SK-N-MC (cell line): ENCODE data around the gene KLF1.
"Not testable (repeated sequence)": the region's sequence is repeated elsewhere in the genome, so short reads cannot be mapped to it uniquely, and the experiment has no call there.

Experiments
- DNase-seq: peaks from one replicate; pipeline ENCODE4 v3.0.0-alpha.2; 2011; ENCODE audit warnings: low read depth, low spot score
- H3K27ac ChIP-seq: fragments of 200-600 bp; sonication (generic); 2 replicates; pipeline ENCODE4 v1.5.1; 2016; ENCODE audit warnings: mixed run types
- H3K36me3 ChIP-seq: fragments of 200-600 bp; sonication (generic); 2 replicates; pipeline ENCODE4 v1.6.1; 2017; ENCODE audit warnings: antibody characterized with exemption, low read length, mixed read lengths; ENCODE audit not compliant: insufficient read depth
- H3K4me3 ChIP-seq: fragments of 200-600 bp; sonication (generic); 2 replicates; pipeline ENCODE4 v1.5.1; 2016
- H3K9ac ChIP-seq: fragments of 200-600 bp; sonication (generic); 2 replicates; pipeline ENCODE4 v1.8.0; 2017; ENCODE audit warnings: mixed run types, mixed read lengths; ENCODE audit not compliant: insufficient read length
- H3K9me3 ChIP-seq: fragments of 200-600 bp; sonication (generic); 2 replicates; pipeline ENCODE4 v1.6.1; 2017; ENCODE audit warnings: low read depth, mild to moderate bottlenecking, antibody characterized with exemption, low read length, moderate library complexity, mixed read lengths
- EZH2 ChIP-seq: fragments of 200-600 bp; sonication (generic); IDR thresholded peaks from one replicate; pipeline ENCODE4 v1.6.1; 2017; ENCODE audit warnings: antibody characterized with exemption
- FOXP2 ChIP-seq: optimal IDR thresholded peaks from 2 replicates; pipeline ENCODE3; 2011; ENCODE audit warnings: mild to moderate bottlenecking, moderate library complexity; ENCODE audit not compliant: insufficient read depth; ENCODE audit errors: extremely low read length, control extremely low read depth
- POLR2AphosphoS5 ChIP-seq: IDR thresholded peaks from 2 replicates; pipeline ENCODE4 v1.6.1; 2012; ENCODE audit warnings: mild to moderate bottlenecking, low read depth, low read length, borderline replicate concordance

Gene KLF1

DNA sequence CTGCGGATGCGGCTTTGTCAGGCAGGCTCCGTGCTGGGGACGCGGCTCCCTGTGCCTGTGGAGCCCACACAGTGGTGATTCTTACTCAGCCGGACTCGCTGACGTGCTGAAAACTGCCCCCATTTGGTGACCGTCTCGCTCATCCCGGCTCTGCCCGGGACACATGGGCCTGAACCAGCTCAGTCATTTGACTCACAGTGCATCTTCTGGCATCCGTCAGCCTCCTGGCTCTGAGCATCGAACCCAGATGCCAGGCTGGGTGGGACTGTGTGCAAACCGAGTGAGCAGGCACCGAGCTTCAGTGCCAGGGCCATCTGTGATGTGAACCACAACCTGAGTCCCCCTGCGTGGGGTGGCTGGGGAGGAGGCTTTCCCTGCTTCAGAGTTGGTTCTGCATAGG is 9.5 kb upstream of the KLF1 start:
- no peaks in the 10 kb centered on the region for H3K9me3 ChIP-seq
- no peak overlapping the region for H3K27ac ChIP-seq
- H3K9ac ChIP-seq = no peak overlapping the region
- DNase-seq = no peak
- TF ChIP-seq FOXP2 = no peak
- TF ChIP-seq POLR2AphosphoS5 = no peak
- no peak for TF ChIP-seq EZH2
- no peaks in the 10 kb centered on the region for H3K36me3 ChIP-seq
- H3K4me3 ChIP-seq = no peak overlapping the region

DNA sequence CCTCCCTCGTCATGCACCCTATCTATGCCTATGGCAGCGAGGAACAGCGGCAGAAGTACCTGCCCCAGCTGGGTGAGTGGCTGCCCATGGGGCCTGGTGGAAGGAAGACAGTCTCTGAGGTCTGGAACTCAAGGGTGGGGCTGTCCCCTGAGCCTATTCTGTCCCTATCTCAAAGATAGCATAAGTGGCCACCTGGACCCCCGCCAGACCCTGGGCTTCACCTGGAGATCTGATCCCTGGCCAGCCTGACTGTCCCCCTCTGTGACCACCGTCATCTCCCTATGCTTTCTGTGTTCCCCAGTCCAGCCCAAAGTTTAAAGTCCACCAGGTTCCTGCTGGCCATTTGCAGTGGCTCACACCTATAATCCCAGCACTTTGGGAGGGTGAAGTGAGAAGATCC is 6.6 kb upstream of the KLF1 start:
- Histone ChIP-seq H3K27ac (no peak overlapping the region), H3K4me3 (no peak overlapping the region), H3K36me3 (no peaks in the 10 kb centered on the region), H3K9ac (no peak overlapping the region), H3K9me3 (no peaks in the 10 kb centered on the region)
- TF ChIP-seq EZH2 (no peak), FOXP2 (no peak), POLR2AphosphoS5 (no peak)
- DNase-seq = no peak

DNA sequence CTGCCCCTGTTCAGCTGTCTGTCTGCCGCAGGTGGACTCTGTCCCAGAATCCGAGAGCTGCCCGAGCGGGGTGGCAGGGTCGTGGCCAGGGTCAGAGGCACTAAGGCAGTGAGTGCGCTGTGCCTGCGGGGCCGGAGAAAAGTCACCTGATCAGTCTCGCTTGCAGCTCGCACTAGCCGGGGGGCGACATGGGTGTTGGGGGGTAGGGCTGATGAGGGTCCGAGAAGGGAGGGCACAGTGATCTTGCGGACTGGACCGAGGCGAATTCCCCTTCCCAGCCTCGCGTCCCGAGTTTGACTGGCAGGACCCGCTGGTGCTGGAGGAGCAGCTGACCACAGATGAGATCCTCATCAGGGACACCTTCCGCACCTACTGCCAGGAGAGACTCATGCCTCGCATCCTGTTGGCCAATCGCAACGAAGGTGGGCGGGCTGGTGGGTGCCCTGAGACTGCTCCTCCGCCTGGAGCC is 4.6 kb upstream of the KLF1 start:
- Histone ChIP-seq H3K36me3 (no peaks in the 10 kb centered on the region), H3K4me3 (peak overlapping the region; percentile 98), H3K27ac (no peak overlapping the region), H3K9me3 (no peaks in the 10 kb centered on the region), H3K9ac (peak overlapping the region; percentile 83)
- TF ChIP-seq POLR2AphosphoS5 (no peak), FOXP2 (no peak), EZH2 (no peak)
- no peak for DNase-seq

DNA sequence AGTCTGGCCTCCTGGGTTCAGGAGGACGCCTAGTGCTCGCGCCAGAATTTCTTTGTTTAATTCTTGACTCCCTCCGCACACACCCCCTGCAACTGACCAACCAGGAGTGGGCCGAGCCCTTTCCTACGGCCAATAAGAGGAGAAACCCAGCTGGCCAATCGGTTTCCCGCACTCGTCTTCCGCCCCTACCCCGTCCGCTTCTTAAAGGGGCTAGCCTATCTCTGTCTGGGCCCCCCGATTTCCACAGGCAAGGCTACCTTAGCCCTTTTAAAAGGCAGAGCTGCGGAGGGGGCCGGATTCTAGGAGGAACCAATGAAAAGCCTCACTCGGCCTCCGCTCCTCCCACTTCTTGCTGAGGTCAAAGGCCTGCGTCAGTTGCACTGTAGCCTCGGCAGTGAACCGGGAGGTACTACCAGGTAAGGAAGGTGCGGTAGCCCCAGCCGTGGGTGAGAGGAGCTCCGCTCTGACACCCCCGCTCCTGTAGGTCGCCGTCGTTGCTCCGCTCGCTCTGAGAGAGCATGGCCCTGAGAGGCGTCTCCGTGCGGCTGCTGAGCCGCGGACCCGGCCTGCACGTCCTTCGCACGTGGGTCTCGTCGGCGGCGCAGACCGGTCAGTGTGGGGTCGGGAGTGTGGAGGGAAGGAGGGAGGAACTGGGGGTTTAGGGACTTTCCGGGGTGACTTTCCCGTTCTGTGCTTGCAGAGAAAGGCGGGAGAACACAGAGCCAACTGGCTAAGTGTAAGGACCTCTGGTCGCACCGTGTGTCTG is 4.0 kb upstream of the KLF1 start, which contains the start of gene GCDH:
TSS of gene GCDH (plus strand) at position 374 of the 766 bp plus-strand sequence. CDS start at position 519, 145 bp downstream.
- H3K4me3 ChIP-seq = peak within 1 kb of the TSS; percentile 98
- no peaks in the 10 kb centered on the region for H3K36me3 ChIP-seq
- peak; percentile 97 for DNase-seq
- H3K9ac ChIP-seq = peak within 1 kb of the TSS; percentile 83
- H3K27ac ChIP-seq = peak within 1 kb of the TSS; percentile 40; the same call in 1 of the 2 replicates
- TF ChIP-seq FOXP2 (no peak), EZH2 (no peak), POLR2AphosphoS5 (peak; percentile 74)
- no peaks in the 10 kb centered on the region for H3K9me3 ChIP-seq

DNA sequence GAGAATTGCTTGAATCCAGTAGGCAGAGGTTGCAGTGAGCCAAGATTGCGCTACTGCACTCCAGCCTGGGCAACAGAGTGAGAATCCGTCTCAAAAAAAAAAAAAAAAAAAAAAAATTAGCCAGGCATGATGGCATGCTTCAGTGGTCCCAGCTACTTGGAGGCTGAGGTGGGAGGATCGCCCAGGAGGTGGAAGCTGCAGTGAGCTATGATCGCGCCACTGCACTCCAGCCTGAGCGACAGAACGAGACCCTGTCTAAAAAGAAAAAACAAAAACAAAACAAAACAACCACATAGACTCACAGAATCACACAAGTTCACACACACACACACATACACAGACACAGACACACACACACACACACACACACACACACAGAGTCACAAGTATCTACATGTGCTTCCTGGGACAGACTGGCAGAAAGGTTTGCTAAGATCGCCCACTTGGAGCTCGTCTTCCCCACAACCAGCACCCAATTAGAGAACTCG is 3.3 kb upstream of the KLF1 start:
- H3K4me3 ChIP-seq = peak overlapping the region; percentile 98
- not testable (repeated sequence) for H3K9me3 ChIP-seq, DNase-seq, H3K36me3 ChIP-seq
- H3K9ac ChIP-seq = peak overlapping the region; percentile 66
- peak overlapping the region; percentile 40; the same call in 1 of the 2 replicates for H3K27ac ChIP-seq
- 0 out of 2 replicates have a peak, but pooled peaks have one; percentile 4 for TF ChIP-seq POLR2AphosphoS5

DNA sequence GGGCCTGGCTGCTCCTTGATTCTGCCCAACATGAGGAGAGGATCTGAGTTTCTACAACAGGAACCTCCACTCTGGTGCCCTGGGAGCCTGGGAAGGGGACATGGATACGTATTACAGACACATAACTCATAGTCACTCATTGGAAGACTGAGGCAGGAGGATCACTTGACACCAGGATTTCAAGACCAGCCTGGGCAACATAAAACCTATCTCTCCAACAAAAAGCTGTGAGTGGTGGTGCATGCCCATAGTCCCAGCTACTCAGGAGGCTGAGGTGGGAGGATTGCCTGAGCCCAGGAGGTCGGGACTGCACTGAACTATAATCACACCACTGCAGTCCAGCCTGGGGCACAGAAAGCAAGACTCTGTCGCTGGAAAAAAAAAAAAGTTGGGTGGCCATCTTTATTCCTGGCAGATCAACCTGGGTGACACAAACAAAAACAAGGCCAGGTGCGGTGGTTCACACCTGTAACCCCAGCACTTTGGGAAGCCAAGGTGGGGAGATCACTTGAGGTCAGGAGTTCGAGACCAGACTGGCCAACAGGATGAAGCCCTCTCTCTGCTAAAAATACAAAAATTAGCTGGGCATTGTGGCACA is 1.1 kb upstream of the KLF1 start:
- TF ChIP-seq FOXP2 (no peak), EZH2 (no peak), POLR2AphosphoS5 (no peak)
- Histone ChIP-seq H3K27ac (no peak overlapping the region), H3K9ac (no peak overlapping the region), H3K4me3 (no peak overlapping the region), H3K36me3 (no peaks in the 10 kb centered on the region), H3K9me3 (no peaks in the 10 kb centered on the region; the same call in 1 of the 2 replicates)
- DNase-seq = no peak

GRCh38 chr19:12886651-12886968 is 391 bp downstream of the KLF1 start:
- no peak overlapping the region for H3K27ac ChIP-seq
- no peak overlapping the region for H3K9ac ChIP-seq
- TF ChIP-seq EZH2 (no peak), POLR2AphosphoS5 (no peak), FOXP2 (no peak)
- no peaks in the 10 kb centered on the region; the same call in 1 of the 2 replicates for H3K9me3 ChIP-seq
- H3K4me3 ChIP-seq = no peak overlapping the region
- DNase-seq = no peak
- no peaks in the 10 kb centered on the region for H3K36me3 ChIP-seq

DNA sequence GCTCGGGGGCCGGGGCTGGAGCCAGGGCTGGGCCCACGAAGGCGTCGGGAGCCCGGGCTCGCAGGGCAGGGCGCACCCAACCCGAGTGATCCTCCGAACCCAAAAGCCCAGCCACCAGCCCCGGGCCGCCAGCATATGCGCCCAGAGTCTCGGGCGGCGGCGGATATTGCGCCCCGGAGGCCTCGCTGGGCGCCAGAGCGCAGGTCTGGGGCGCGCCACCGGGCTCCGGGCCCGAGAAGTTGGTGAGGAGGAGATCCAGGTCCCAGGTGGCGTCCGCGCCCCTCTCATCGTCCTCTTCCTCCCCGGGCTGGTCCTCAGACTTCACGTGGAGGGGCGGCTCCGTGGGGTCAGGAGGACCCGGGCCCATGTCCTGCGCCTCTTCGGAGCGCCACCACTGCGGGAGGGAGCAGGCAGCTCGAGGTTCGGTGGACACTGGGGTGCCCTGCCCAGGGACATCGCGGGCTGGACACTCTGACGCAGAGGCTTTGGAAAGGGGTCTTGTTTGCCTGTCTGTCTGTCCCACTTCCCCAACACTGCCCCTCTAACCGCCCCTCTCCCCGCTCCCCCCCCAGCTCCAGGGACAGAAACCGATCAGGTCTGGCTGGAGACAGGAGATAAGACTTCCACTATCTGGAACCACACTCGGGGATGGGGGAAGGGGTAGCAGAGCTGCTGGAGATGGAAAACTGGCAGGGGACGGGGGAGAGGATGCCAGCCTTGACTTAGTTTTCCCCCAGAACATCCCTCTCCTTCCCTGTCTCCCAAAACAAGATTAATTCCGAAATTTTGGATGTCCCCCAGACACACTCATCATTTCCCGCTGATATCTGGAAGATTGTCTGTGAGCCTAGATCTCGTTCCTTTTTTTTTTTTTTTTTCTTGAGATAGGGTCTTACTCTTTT is 1.0 kb downstream of the KLF1 start:
- no peak overlapping the region for H3K9ac ChIP-seq
- TF ChIP-seq EZH2 (no peak), FOXP2 (no peak), POLR2AphosphoS5 (no peak)
- H3K36me3 ChIP-seq = no peaks in the 10 kb centered on the region
- H3K27ac ChIP-seq = no peak overlapping the region
- no peak for DNase-seq
- H3K4me3 ChIP-seq = peak overlapping the region; percentile 72
- no peaks in the 10 kb centered on the region; the same call in 1 of the 2 replicates for H3K9me3 ChIP-seq
